SJCRH30 (cell line): ENCODE results near the gene NELFB. TPM values are rescaled to one million over a fixed set of nuclear protein-coding genes. Genes with fewer than 3 reads are reported as not detected.
"Not testable (repeated sequence)": the region's sequence is repeated elsewhere in the genome, so short reads cannot be mapped to it uniquely, and the experiment has no call there.

Source experiments
- DNase-seq, 2 experiments: peaks; one replicate each; pipeline ENCODE4 v3.0.0-alpha.2; 2015 to 2020
- H3K27ac ChIP-seq: fragments of 250-450 bp; sonication (Bioruptor Pico); 2 replicates; pipeline ENCODE4 v1.5.1; 2020; ENCODE audit warnings: mild to moderate bottlenecking, moderate library complexity
- H3K27me3 ChIP-seq: fragments of 250-450 bp; sonication (Bioruptor Pico); 2 replicates; pipeline ENCODE4 v1.5.1; 2020; ENCODE audit warnings: mild to moderate bottlenecking, moderate library complexity
- H3K36me3 ChIP-seq: fragments of 250-450 bp; sonication (Bioruptor Pico); 2 replicates; pipeline ENCODE4 v1.5.1; 2020; ENCODE audit warnings: mild to moderate bottlenecking, moderate library complexity
- H3K4me1 ChIP-seq: fragments of 250-450 bp; sonication (Bioruptor Pico); 2 replicates; pipeline ENCODE4 v1.5.1; 2020; ENCODE audit warnings: mild to moderate bottlenecking, moderate library complexity
- H3K4me3 ChIP-seq: fragments of 250-450 bp; sonication (Bioruptor Pico); 2 replicates; pipeline ENCODE4 v1.5.1; 2020; ENCODE audit warnings: mild to moderate bottlenecking, moderate library complexity
- H3K9me3 ChIP-seq: fragments of 250-450 bp; sonication (Bioruptor Pico); replicated peaks from 2 replicates; pipeline ENCODE4 v1.5.1; 2020; ENCODE audit warnings: mild to moderate bottlenecking, moderate library complexity
- total RNA-seq: library from RNA; depleted of rRNA; stranded (reverse); fragments of >200 nt; shearing (Covaris generic); gene quantifications from 2 replicates; pipeline ENCODE4 v1.2.3, GENCODE V29; 2014

NELFB gene
- total RNA-seq, 1 experiment from 2014 or later = 65.5 TPM

DNA sequence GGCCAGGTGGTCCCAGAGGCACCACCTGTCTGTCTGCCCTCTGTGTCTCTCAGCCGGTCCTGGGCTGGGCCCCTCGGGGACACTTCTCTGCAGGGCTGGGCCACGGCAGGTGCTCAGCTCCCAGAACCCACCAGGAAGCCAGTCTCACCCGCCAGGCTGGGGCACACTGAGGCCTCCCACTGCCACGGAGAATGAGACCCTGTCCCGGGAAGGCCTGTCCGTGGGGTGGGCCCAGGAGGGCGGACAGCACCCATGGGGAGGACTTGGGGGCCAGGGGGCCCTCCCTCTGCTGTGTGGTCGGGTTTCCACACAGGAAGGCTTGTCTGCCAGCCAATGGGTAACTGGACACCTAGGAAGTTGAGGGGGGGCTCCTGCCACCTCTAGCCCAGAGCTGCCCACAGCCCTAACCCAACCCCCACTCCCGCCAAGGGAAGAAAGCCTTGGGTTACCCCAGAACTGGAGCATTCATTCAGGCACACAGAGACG, 18.1 kb upstream of the NELFB start:
- Histone ChIP-seq H3K4me3 (no peak overlapping the region), H3K27me3 (no peaks in the 10 kb centered on the region; the same call in 1 of the 2 replicates), H3K4me1 (peaks cover 35% of the 10 kb centered on the region), H3K27ac (peak overlapping the region; percentile 64), H3K9me3 (no peaks in the 10 kb centered on the region), H3K36me3 (peaks cover 4% of the 10 kb centered on the region)
- DNase-seq = peak; percentile 53 to 71

- peak; percentile 93 to 94 for DNase-seq
- Histone ChIP-seq H3K36me3 (peaks cover 15% of the 10 kb centered on the region), H3K9me3 (no peaks in the 10 kb centered on the region), H3K27ac (peak overlapping the region; percentile 64), H3K4me3 (no peak overlapping the region), H3K4me1 (peaks cover 40% of the 10 kb centered on the region), H3K27me3 (no peaks in the 10 kb centered on the region)
Observed at GRCh38 chr9:137237759-137238726, 17.1 kb upstream of the NELFB start.

DNA sequence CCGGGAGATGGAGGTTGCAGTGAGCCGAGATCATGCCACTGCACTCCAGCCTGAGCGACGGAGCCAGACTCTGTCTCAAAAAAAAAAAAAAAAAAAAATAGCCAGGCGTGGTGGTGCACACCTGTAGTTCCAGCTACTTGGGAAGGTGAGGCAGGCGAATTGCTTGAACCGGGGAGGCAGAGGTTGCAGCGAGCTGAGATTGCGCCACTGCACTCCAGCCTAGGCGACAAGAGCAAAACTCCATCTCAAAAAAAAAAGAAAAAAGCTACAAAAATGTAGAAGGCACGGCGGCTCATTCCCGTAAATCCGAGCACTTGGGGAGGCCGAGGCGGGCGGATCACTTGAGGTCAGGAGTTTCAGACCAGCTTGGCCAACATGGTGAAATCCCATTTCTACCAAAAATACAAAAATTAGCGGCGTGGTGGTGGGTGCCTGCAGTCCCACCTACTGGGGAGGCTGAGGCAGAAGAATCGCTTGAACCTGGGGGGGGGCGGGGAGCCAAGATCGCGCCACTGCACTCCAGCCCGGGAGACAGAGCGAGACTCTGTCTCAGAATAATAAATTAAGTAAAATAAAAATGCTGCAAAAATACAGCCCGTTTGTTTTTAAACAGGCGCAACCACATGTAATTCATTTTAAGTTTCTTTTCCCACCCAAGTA, 15.5 kb upstream of the NELFB start:
- peak overlapping the region; percentile 88 for H3K27ac ChIP-seq
- H3K4me3 ChIP-seq = peak overlapping the region; percentile 63
- not testable (repeated sequence) for H3K9me3 ChIP-seq, H3K27me3 ChIP-seq, DNase-seq
- peaks cover 23% of the 10 kb centered on the region for H3K36me3 ChIP-seq
- peaks cover 41% of the 10 kb centered on the region for H3K4me1 ChIP-seq

DNA sequence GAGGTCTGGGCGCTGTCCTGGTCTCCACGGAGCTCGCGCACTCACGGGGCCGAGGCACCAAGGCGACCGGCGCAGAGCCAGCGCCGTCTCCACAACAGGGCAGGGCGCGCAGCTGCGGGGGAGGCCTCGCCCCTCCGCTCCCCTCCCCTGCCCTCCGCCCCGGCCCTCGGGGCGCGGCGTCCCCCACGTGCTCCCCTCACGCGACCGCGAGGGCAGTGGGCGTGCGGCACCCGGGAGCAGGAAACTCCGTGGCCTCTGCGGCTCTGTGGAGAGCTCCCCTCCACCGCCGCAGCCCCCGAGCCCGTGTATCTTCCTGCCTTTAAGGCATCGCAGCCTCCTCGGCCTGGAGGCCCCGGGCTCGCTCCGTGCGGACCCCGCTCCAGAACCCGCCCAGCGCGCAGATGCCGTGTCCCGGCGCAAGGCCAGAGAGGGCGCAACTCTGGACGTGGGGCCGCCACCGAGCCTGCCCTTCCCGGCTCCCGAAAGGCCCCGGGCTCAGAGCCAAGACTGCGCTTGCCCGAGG, 14.7 kb upstream of the NELFB start:
- H3K4me3 ChIP-seq = peak overlapping the region; percentile 63
- peaks cover 41% of the 10 kb centered on the region for H3K4me1 ChIP-seq
- peaks cover 23% of the 10 kb centered on the region for H3K36me3 ChIP-seq
- H3K27ac ChIP-seq = peak overlapping the region; percentile 88
- H3K9me3 ChIP-seq = no peaks in the 10 kb centered on the region
- no peaks in the 10 kb centered on the region for H3K27me3 ChIP-seq
- DNase-seq = peak; percentile 81 to 82

GRCh38 chr9:137240841-137241489, 14.2 kb upstream of the NELFB start, which contains the start of gene TUBB4B:
Gene TUBB4B, plus strand, starts transcription at chr9:137241287. Its CDS starts 74 bp downstream, at chr9:137241361.
- H3K4me1 ChIP-seq = peaks cover 38% of the 10 kb centered on the region
- no peaks in the 10 kb centered on the region for H3K9me3 ChIP-seq
- peak; percentile 100 for DNase-seq
- H3K4me3 ChIP-seq = peak within 1 kb of the TSS; percentile 78
- H3K27me3 ChIP-seq = no peaks in the 10 kb centered on the region
- H3K36me3 ChIP-seq = peaks cover 23% of the 10 kb centered on the region
- peak within 1 kb of the TSS; percentile 88 for H3K27ac ChIP-seq

GRCh38 chr9:137241490-137242268, 13.4 kb upstream of the NELFB start:
- Histone ChIP-seq H3K4me3 (peak overlapping the region; percentile 78), H3K4me1 (peaks cover 31% of the 10 kb centered on the region), H3K36me3 (peaks cover 23% of the 10 kb centered on the region), H3K9me3 (no peaks in the 10 kb centered on the region), H3K27me3 (no peaks in the 10 kb centered on the region), H3K27ac (peak overlapping the region; percentile 36; the same call in 1 of the 2 replicates)
- no peak for DNase-seq

DNA sequence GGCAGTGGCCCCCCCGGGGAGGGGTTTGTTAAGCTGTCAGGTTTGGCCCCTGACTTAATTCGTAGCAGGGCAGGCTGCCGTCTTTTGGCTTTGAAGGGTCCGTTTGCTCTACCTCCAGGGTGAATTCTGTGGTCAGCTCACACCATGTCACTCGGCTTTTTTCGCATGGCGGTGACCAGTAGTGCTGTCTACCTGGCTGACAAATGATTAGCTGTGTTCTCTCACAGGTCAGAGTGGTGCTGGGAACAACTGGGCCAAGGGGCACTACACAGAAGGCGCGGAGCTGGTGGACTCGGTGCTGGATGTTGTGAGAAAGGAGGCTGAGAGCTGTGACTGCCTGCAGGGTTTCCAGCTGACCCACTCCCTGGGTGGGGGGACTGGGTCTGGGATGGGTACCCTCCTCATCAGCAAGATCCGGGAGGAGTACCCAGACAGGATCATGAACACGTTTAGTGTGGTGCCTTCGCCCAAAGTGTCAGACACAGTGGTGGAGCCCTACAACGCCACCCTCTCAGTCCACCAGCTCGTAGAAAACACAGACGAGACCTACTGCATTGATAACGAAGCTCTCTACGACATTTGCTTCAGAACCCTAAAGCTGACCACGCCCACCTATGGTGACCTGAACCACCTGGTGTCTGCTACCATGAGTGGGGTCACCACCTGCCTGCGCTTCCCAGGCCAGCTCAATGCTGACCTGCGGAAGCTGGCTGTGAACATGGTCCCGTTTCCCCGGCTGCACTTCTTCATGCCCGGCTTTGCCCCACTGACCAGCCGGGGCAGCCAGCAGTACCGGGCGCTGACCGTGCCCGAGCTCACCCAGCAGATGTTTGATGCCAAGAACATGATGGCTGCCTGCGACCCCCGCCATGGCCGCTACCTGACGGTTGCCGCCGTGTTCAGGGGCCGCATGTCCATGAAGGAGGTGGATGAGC, 12.6 kb upstream of the NELFB start:
- Histone ChIP-seq H3K36me3 (peaks cover 23% of the 10 kb centered on the region), H3K27me3 (peaks cover under 1% of the 10 kb centered on the region; the same call in 1 of the 2 replicates), H3K4me3 (peak overlapping the region; percentile 78), H3K9me3 (no peaks in the 10 kb centered on the region), H3K27ac (no peak overlapping the region), H3K4me1 (peaks cover 28% of the 10 kb centered on the region)
- DNase-seq = no peak

DNA sequence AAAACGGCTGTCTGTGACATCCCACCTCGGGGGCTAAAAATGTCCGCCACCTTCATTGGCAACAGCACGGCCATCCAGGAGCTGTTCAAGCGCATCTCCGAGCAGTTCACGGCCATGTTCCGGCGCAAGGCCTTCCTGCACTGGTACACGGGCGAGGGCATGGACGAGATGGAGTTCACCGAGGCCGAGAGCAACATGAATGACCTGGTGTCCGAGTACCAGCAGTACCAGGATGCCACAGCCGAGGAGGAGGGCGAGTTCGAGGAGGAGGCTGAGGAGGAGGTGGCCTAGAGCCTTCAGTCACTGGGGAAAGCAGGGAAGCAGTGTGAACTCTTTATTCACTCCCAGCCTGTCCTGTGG, 11.9 kb upstream of the NELFB start:
- not testable (repeated sequence) for H3K9me3 ChIP-seq, H3K27me3 ChIP-seq, H3K4me3 ChIP-seq, H3K27ac ChIP-seq, DNase-seq
- Histone ChIP-seq H3K36me3 (peaks cover 23% of the 10 kb centered on the region), H3K4me1 (peaks cover 21% of the 10 kb centered on the region)

- peaks cover 15% of the 10 kb centered on the region for H3K4me1 ChIP-seq
- peaks cover 8% of the 10 kb centered on the region; the same call in 1 of the 2 replicates for H3K27me3 ChIP-seq
- no peak overlapping the region for H3K27ac ChIP-seq
Observed at GRCh38 chr9:137243626-137244485, 11.3 kb upstream of the NELFB start.

DNA sequence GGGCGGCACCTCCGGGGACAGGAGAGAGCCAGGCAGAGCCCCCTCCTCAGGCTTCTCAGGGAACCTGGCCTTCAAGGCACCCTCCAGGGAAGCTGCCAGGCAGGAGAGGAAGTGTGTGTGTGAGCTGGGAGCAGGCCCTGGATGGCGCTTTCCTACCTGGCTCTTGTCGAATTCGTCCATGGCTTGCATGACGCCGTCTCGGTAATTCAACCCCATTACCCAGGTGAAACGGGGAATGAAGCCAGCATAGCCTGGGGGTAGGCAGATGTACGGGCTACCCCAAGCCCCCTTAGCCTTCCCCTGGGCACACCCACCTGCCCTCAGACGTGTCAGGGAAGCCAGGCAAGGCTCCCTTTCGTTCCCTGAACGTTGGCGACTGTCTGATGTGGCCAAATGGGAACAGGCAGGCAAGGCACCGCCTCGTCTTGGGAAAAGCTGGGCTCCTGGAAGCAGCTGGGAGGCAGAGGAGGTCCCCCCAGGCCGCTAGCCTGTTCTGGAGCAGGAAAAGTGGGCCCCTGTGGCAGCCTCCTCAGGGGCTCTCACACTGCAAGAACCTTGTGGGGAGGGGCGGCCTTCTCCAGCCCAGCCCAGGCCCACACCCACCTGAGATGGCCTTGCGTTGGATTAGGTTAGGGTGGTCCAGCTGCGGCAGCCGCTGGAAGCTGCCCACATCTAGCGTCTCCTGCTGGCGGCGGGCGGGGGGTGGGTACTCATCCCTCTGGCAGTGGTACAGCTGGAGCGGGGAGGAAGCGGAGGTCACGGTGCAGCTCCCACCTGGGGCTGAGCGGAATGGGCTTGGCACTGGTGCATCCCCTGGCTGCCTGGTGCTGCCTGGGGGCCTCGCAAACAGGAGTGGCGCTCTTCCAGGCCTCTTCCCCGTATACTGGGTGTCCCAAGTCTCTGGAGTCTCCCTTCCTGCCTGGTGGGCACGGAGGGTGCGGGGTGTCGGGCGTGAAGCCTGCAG, 10.4 kb upstream of the NELFB start:
- peaks cover 11% of the 10 kb centered on the region; the same call in 1 of the 2 replicates for H3K4me1 ChIP-seq
- peaks cover 23% of the 10 kb centered on the region for H3K36me3 ChIP-seq
- no peak overlapping the region for H3K4me3 ChIP-seq
- H3K9me3 ChIP-seq = no peaks in the 10 kb centered on the region
- H3K27me3 ChIP-seq = peaks cover 14% of the 10 kb centered on the region
- no peak overlapping the region for H3K27ac ChIP-seq
- no peak for DNase-seq

More at GRCh38 chr9:137243626-137244485, 11.3 kb upstream of the NELFB start:
- Histone ChIP-seq H3K4me3 (no peak overlapping the region), H3K36me3 (peaks cover 23% of the 10 kb centered on the region), H3K9me3 (no peaks in the 10 kb centered on the region)
- DNase-seq = no peak
